Measurements from ENCODE around the gene SRSF5.

Gene SRSF5

DNA sequence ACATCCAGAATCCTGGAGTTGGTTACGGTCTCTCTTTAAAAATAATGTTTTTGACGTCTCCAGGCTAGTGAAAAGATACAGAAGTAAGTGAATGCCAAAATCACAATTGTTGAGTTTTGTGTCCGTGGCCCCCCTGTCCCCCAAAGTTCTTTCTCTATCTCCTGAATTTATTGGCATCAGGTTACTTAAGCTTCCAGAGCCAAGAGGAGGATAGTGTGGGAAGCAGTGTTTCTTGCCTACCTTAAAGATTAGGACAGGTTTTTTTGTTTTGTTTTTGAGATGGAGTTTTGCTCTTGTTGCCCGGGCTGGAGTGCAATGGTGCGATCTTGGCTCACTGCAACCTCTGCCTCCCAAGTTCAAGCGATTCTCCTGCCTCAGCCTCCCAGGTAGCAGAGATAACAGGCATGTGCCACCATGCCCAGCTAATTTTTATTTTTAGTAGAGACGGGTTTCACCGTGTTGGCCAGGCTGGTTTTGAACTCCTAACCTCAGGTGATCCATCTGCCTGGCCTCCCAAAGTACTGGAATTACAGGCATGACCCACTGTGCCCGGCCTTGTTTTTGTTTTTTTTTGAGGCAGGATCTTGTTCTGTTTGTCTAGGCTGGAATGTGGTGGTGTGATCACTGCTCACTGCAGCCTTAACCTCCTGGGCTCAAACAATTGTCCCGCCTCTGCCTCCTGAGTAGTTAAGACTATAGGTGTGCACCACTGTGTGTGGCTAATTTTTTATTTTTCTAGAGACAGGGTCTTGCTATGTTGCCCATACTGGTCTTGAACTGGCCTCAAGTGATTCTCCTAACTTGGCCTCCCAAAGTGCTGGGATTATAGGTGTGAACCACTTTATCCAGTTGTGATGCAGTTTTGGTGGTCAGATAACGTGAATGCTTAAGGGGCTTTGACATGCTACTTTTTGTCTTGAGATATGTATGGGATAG lies 5.4 kb downstream of the SRSF5 start:
- no peak for DNase-seq

- no peak for DNase-seq
These were observed 6.8 kb downstream of the SRSF5 start for GRCh38 chr14:69773571-69774276.

GRCh38 chr14:69775012-69775411 lies 8.1 kb downstream of the SRSF5 start:
- DNase-seq: no peak

GRCh38 chr14:69776875-69777453 lies 10.0 kb downstream of the SRSF5 start:
- DNase-seq: no peak

- DNase-seq: no peak
These were observed 12.1 kb downstream of the SRSF5 start for GRCh38 chr14:69779088-69779487.

GRCh38 chr14:69780092-69780491 lies 13.2 kb downstream of the SRSF5 start:
- DNase-seq: no peak

- DNase-seq: no peak
These were observed 14.0 kb downstream of the SRSF5 start for GRCh38 chr14:69780952-69781351.

DNA sequence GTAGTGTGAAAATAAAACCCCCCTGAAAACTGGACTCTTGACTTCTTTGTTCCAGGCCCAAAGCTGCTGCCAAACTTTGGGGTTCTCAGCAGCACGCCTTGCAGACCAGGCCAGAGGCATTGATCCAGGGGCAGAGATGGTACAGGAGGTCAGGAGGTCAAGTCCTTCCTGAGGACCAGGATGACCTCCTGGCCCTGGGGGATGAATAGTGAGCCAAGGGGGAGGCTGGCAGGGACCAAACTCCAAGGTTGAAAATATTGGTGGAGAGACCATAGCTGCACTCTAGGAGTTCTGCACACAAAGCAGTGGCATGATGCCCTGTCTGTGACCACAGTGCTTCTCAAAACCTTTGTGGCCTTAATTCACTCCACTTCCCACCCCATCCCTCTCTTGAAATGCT lies 18.0 kb downstream of the SRSF5 start:
- no peak for DNase-seq

DNA sequence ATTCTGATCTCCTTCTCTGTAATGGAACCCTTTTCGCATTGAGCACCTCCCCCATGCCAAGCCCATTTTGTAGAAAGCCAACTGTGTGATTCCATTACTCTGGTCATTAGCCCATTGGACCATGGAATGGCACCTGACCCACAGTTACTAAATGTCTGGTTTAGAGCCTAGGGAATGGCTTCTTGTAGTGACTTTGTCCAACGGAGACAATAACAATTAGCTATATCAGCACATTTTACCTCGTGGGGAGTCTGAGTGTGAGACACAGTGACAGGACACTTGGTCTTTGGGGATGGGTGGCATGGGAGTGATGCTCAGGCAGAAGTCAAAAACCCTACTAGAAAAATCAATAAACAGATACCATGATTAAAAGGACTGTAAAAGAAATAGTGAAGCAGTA lies 19.7 kb downstream of the SRSF5 start:
- DNase-seq: no peak

DNA sequence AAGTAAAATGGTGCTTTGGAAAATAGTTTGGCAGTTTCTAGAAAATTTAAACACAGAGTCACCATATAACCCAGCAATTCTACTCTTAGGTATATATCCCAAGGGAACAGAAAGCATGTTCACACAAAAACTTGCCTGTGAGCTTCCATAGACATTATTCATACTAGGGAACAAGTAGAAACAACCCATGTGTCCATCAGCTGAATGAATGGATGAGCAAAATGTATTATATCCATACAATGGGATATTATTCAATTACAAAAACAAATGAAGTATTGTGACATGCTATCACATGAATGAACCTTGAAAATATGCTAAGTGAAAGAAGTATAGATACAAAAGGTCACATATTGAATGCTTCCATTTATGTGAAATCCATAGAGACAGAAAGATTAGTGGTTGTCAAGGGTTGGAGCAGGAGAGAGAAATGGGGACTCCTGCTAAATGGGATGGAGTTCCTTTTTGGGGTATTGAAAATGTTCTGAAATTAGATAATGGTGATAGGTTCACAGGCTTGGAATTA lies 22.2 kb downstream of the SRSF5 start:
- no peak for DNase-seq

DNA sequence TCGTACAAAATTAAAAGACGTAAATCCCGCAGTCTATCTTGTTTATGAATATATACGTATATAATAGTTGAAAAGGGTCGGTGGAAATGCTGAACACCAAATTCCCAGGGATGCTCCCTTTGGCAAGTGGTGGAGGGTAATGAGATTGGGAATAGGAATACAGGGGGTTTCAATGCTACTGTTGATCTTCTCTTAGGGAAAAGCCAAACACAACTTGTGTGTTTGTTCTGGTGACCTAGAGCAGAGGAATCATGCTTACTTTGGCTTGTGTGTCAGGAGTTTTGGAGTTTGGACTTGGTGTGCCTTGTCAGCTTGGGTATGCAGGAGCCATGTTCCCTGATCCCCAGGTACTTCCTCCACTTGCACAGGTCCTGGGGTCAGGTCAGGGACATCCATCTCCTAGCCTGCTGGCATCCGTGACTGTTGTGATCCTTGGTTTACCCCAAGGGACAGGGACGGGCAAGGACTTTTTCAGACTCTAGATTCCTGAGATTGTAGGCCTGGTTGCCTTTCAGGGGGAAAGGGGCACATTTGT lies 26.0 kb downstream of the SRSF5 start:
- no peak for DNase-seq

GRCh38 chr14:69794791-69795190 lies 27.8 kb downstream of the SRSF5 start:
- no peak for DNase-seq

- no peak for DNase-seq
These were observed 28.7 kb downstream of the SRSF5 start for GRCh38 chr14:69795691-69796090.

GRCh38 chr14:69796797-69797500 lies 30.0 kb downstream of the SRSF5 start, which contains the start of gene SLC10A1:
Gene SLC10A1 (minus strand): TSS chr14:69797241. CDS start chr14:69797155, 86 bp downstream.
- no peak for DNase-seq

GRCh38 chr14:69797573-69798338 lies 30.8 kb downstream of the SRSF5 start:
- DNase-seq: no peak

GRCh38 chr14:69798339-69798735 lies 31.4 kb downstream of the SRSF5 start:
- DNase-seq: no peak

DNA sequence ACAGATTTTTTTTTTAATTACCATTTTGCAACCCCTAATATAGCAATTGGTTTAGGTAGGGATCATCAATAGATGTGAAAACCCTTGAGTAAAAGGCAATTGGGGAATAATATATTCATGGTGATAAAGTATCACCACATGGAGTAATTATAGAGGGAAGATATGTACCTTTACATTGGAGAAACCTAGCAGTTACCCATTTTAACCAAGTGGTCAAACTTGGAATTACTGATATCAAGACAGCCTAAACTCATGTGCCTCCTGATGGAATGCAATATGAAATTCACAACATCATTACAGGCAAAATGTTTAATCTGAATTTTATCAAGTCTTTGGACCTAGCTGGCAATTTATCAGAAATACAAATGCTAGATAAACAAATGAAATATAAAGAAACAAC lies 36.8 kb downstream of the SRSF5 start:
- no peak for DNase-seq

DNA sequence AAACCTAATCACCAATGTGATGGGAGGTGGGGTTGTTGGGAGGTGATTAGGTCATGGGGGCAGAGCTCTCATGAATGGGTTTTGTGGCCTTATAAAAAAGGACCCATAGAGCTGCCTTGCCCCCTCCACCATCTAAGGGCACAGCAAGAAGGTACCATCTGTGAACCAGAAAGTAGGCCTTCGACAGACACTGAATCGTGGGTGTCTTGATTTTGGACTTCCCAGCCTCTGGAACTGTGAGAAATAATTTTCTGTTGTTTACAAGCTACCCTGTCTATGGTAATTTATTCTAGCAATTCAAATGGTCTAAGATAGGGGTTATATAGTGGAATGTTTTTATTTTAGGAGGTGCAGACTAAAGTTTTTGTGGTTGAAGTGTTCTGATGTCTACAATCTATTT lies 38.0 kb downstream of the SRSF5 start:
- DNase-seq: no peak

- no peak for DNase-seq
These were observed 40.2 kb downstream of the SRSF5 start for GRCh38 chr14:69807192-69807591.

- no peak for DNase-seq
These were observed 42.2 kb downstream of the SRSF5 start for GRCh38 chr14:69808919-69809808.

All from 8988T (cell line).